GM19438 (cell line): ENCODE data around the gene UBE4A.
"Not testable (repeated sequence)": the region's sequence is repeated elsewhere in the genome, so short reads cannot be mapped to it uniquely, and the experiment has no call there.

Experiments
- ATAC-seq: cut with Tn5 transposase; IDR thresholded peaks from one replicate; pipeline ENCODE4 v1.9.1; 2021; ENCODE audit warnings: low read depth; ENCODE audit not compliant: unreplicated experiment

UBE4A gene

GRCh38 chr11:118398791-118399559, 39.6 kb downstream of the UBE4A start:
- ATAC-seq, result no peak

GRCh38 chr11:118401151-118401879, 41.9 kb downstream of the UBE4A start, which contains the start of gene ATP5MG:
Gene ATP5MG (plus strand): TSS chr11:118401606. CDS start chr11:118401666, 60 bp downstream.
- ATAC-seq, result peak; percentile 63

- ATAC-seq, result no peak
Measured at GRCh38 chr11:118401880-118402590, 42.6 kb downstream of the UBE4A start.

GRCh38 chr11:118402594-118402993, 43.2 kb downstream of the UBE4A start:
- not testable (repeated sequence) for ATAC-seq

GRCh38 chr11:118406599-118407166, 47.3 kb downstream of the UBE4A start:
- no peak for ATAC-seq

GRCh38 chr11:118410055-118410745, 50.8 kb downstream of the UBE4A start:
- no peak for ATAC-seq

- no peak for ATAC-seq
Measured at GRCh38 chr11:118411530-118411929, 52.1 kb downstream of the UBE4A start.

GRCh38 chr11:118412921-118413320, 53.5 kb downstream of the UBE4A start:
- no peak for ATAC-seq

GRCh38 chr11:118415062-118415738, 55.8 kb downstream of the UBE4A start:
- ATAC-seq, result no peak

- no peak for ATAC-seq
Measured at GRCh38 chr11:118415739-118416068, 56.3 kb downstream of the UBE4A start.

- not testable (repeated sequence) for ATAC-seq
Measured at GRCh38 chr11:118416900-118417299, 57.5 kb downstream of the UBE4A start.

- no peak for ATAC-seq
Measured at GRCh38 chr11:118417801-118418200, 58.4 kb downstream of the UBE4A start.

- ATAC-seq, result no peak
Measured at GRCh38 chr11:118418766-118419165, 59.4 kb downstream of the UBE4A start.

GRCh38 chr11:118427707-118428106, 68.3 kb downstream of the UBE4A start:
- no peak for ATAC-seq

- ATAC-seq, result no peak
Measured at GRCh38 chr11:118430956-118431355, 71.6 kb downstream of the UBE4A start.

- no peak for ATAC-seq
Measured at GRCh38 chr11:118434123-118434552, 74.7 kb downstream of the UBE4A start.

GRCh38 chr11:118434553-118435289, 75.3 kb downstream of the UBE4A start:
- ATAC-seq, result no peak

- peak; percentile 30 for ATAC-seq
Measured at GRCh38 chr11:118435290-118435892, 76.0 kb downstream of the UBE4A start.
